PFSK-1 (cell line): ENCODE results near the gene PCDH15. TPM values are rescaled to one million over a fixed set of nuclear protein-coding genes. Genes with fewer than 3 reads are reported as not detected.

Experiments
- FOXP2 ChIP-seq: optimal IDR thresholded peaks from 2 replicates; pipeline ENCODE3; 2011; ENCODE audit warnings: borderline replicate concordance, control low read depth, inconsistent platforms; ENCODE audit not compliant: insufficient read depth; ENCODE audit errors: extremely low read length, extremely low read depth
- POLR2AphosphoS5 ChIP-seq: IDR thresholded peaks from 2 replicates; pipeline ENCODE4 v1.6.1; 2012; ENCODE audit warnings: low read depth, mild to moderate bottlenecking, control low read depth, low read length, moderate library complexity
- REST ChIP-seq, 2 experiments: IDR thresholded peaks; 2 replicates each; pipeline versions ENCODE4 v1.6.1 to v1.8.0; 2011 to 2012; ENCODE audit warnings: low read depth in 2 of 2, low read length in 2 of 2, control low read depth in 1 of 2, inconsistent platforms in 1 of 2, mild to moderate bottlenecking in 1 of 2, moderate library complexity in 1 of 2; ENCODE audit not compliant: insufficient read depth in 1 of 2
- SIN3A ChIP-seq: IDR thresholded peaks from 2 replicates; pipeline ENCODE4 v1.6.1; 2012; ENCODE audit warnings: mild to moderate bottlenecking, low read length, moderate library complexity, borderline replicate concordance; ENCODE audit not compliant: insufficient read depth
- TAF1 ChIP-seq: IDR thresholded peaks from 2 replicates; pipeline ENCODE4 v1.6.1; 2012; ENCODE audit warnings: low read length, control low read depth, borderline replicate concordance; ENCODE audit not compliant: insufficient read depth
- polyA plus RNA-seq: library from polyadenylated mRNA; unstranded; fragments of >200 nt; gene quantifications from one replicate; pipeline ENCODE4 v1.2.1, GENCODE V29; 2012; ENCODE audit warnings: low read depth, missing spikeins; ENCODE audit not compliant: insufficient read length

PCDH15 gene
- not detected for polyA plus RNA-seq

DNA sequence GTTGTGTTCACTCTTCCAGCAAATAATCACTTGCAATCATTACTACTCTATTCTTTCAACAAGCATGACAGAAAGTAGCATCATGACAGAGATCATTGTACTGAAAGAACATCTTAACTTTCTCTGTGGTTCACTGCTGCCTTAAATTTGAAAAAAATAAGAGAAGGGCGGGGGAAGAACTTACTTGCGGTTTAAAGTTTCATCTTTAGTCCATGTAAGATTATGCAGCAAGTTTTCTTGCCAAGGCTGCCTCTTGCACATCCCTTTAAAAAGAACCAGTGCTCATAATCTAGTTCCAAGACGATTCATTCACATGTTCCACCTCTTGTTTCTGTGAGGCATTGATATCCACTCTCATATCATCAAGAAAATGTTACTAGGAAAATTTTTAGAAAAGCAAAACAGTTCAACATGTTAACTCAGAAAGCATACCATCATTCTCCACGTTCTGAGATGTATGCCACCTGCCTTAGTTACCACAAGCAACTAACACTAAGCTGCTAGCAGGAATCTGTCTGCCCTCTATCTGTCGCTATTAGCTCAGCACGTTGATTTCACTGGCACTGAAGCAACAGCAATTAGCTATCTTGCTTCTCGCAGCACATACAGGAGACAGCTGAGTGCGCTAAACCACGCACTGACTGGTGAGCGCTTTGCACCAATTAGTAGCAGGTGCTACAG is at the start of gene PCDH15:
PCDH15 (minus strand) TSS at position 491 of the 681 bp plus-strand sequence. CDS start 136,969 bp downstream, outside the sequence.
- no peak; the same call in 1 of the 2 replicates for TF ChIP-seq SIN3A

DNA sequence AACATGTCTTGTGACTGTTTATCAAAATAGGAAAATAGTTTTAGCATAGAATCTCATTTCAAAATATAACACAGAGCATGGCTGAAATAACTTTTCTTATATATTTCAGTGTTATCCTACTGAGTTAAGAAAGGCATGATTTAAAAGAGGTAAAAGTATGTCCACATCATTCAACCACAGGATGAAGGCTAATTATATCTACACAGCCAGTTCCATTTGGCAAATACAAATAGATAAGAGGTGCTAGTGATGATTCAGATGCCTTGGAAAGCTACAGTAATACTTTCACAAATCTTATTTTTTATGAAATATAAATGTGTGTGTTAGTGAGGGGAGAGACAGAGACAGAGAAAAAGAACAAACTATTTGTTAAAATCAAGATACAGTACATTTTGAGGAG is 42.9 kb upstream of the PCDH15 start:
- TF ChIP-seq TAF1 (no peak), POLR2AphosphoS5 (no peak), FOXP2 (no peak), REST (IDR thresholded peaks at IDR 0.05; ENCODE audit: insufficient read depth in 1 of 2, low read depth in 2 of 2, low read length in 2 of 2) (no peak), SIN3A (no peak)

GRCh38 chr10:54843085-54843646 is 42.1 kb upstream of the PCDH15 start:
- TF ChIP-seq POLR2AphosphoS5 (no peak), TAF1 (no peak), FOXP2 (no peak), SIN3A (no peak), REST (IDR thresholded peaks at IDR 0.05; ENCODE audit: insufficient read depth in 1 of 2, low read depth in 2 of 2, low read length in 2 of 2) (no peak)

GRCh38 chr10:54837479-54837878 is 36.4 kb upstream of the PCDH15 start:
- TF ChIP-seq SIN3A (no peak), FOXP2 (no peak), TAF1 (no peak), REST (IDR thresholded peaks at IDR 0.05; ENCODE audit: insufficient read depth in 1 of 2, low read depth in 2 of 2, low read length in 2 of 2) (no peak), POLR2AphosphoS5 (no peak)

- TF ChIP-seq POLR2AphosphoS5 (no peak), FOXP2 (no peak), TAF1 (no peak)
Observed at GRCh38 chr10:54833029-54833428, 32.0 kb upstream of the PCDH15 start.

DNA sequence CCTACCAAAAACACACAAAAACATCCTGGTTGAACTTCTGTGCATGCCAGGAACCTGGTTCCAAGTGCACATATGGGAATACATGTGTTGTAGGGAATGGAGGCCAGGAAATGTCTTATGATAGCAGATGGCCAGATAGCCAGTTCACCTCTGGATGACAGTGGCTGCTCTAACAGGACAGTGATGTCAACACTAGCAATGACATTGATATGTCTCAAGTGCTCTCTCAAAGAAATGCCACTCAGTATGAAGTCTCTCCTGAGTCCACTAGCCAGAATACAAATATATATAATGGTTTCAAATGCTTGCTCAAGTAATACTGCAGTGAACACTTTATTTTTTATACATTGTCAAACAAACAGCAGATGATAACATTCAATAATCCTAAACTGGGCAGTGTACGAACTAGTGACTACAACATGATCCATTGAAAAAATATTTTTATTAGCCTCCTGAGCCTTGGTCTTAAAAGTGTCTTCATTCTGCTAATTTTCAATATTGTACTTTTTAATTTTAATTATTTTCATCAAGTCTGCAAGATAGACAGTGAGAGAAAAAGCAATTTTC is 26.0 kb upstream of the PCDH15 start:
- TF ChIP-seq TAF1: no peak
- no peak for TF ChIP-seq REST (IDR thresholded peaks at IDR 0.05; ENCODE audit: insufficient read depth in 1 of 2, low read depth in 2 of 2, low read length in 2 of 2)
- TF ChIP-seq POLR2AphosphoS5: no peak
- TF ChIP-seq SIN3A: no peak
- no peak for TF ChIP-seq FOXP2
